K562 (cell line): ENCODE results near the gene INSIG1. TPM values are rescaled to one million over a fixed set of nuclear protein-coding genes. Genes with fewer than 3 reads are reported as not detected.
A peak's percentile ranks its signal among the peaks of the same experiment; 100 is the strongest.

Source experiments
- AFF4 ChIP-seq: sonication (generic); formaldehyde crosslinking; IDR thresholded peaks from 2 replicates; pipeline ENCODE4 v1.8.0; 2023; ENCODE audit warnings: mild to moderate bottlenecking, missing genetic modification reagents
- CREB5 ChIP-seq: fragments of 250-450 bp; sonication (Bioruptor Pico); IDR thresholded peaks from 2 replicates; pipeline ENCODE4 v1.5.0; 2020; ENCODE audit warnings: mild to moderate bottlenecking
- FOXK2 ChIP-seq, 2 experiments: fragments of 450-650 bp; IDR thresholded peaks in 1 of 2; conservative IDR thresholded peaks in 1 of 2; 2 replicates each; pipeline ENCODE4 v1.6.1; 2016; ENCODE audit warnings: low read depth in 2 of 2, mild to moderate bottlenecking in 1 of 2
- FOXP4 ChIP-seq: sonication (generic); formaldehyde crosslinking; IDR thresholded peaks from 2 replicates; pipeline ENCODE4 v1.8.0; 2022; ENCODE audit warnings: mild to moderate bottlenecking, missing genetic modification reagents, borderline replicate concordance
- HMBOX1 ChIP-seq: sonication (generic); IDR thresholded peaks from 2 replicates; pipeline ENCODE4 v1.6.1; 2016
- MXD1 ChIP-seq: fragments of 250-450 bp; sonication (Bioruptor Pico); IDR thresholded peaks from 2 replicates; pipeline ENCODE4 v1.8.0; 2021; ENCODE audit warnings: borderline replicate concordance, mild to moderate bottlenecking, moderate library complexity; ENCODE audit not compliant: poor library complexity, severe bottlenecking
- NCOA4 ChIP-seq: fragments of 450-650 bp; IDR thresholded peaks from 2 replicates; pipeline ENCODE4 v1.6.1; 2018; ENCODE audit warnings: mild to moderate bottlenecking; ENCODE audit not compliant: partially characterized antibody
- TCF7 ChIP-seq: sonication (generic); IDR thresholded peaks from 2 replicates; pipeline ENCODE4 v1.6.1; 2016; ENCODE audit warnings: antibody characterized with exemption, borderline replicate concordance
- TCF7L2 ChIP-seq: fragments of 150-350 bp; IDR thresholded peaks from 2 replicates; pipeline ENCODE4 v1.6.1; 2016; ENCODE audit warnings: low read depth, mild to moderate bottlenecking, low read length, moderate library complexity
- TFAM ChIP-seq: fragments of 250-450 bp; sonication (Bioruptor Pico); conservative IDR thresholded peaks from 2 replicates; pipeline ENCODE4 v1.5.0; 2021; ENCODE audit warnings: mild to moderate bottlenecking, moderate library complexity
- TSC22D4 ChIP-seq: fragments of 450-650 bp; IDR thresholded peaks from 2 replicates; pipeline ENCODE4 v1.6.1; 2016; ENCODE audit warnings: missing genetic modification characterization, missing biosample characterization, control low read depth
- VEZF1 ChIP-seq: fragments of 200-800 bp; sonication (Bioruptor generic); IDR thresholded peaks from 2 replicates; pipeline ENCODE4 v1.6.1; 2017; ENCODE audit warnings: missing genetic modification characterization, missing compliant biosample characterization
- ZBTB1 ChIP-seq: sonication (generic); formaldehyde crosslinking; IDR thresholded peaks from 2 replicates; pipeline ENCODE4 v1.8.1; 2023; ENCODE audit warnings: missing genetic modification reagents, low read depth, mild to moderate bottlenecking, borderline replicate concordance
- ZBTB7A ChIP-seq: IDR thresholded peaks from 2 replicates; pipeline ENCODE4 v1.6.1; 2011; ENCODE audit warnings: low read depth, mild to moderate bottlenecking, low read length, moderate library complexity, borderline replicate concordance; ENCODE audit not compliant: control insufficient read depth
- ZNF311 ChIP-seq: fragments of 250-450 bp; sonication (Bioruptor Pico); IDR thresholded peaks from 2 replicates; pipeline ENCODE4 v1.4.0; 2020; ENCODE audit warnings: mild to moderate bottlenecking, moderate library complexity
- ZNF77 ChIP-seq: fragments of 250-450 bp; sonication (Bioruptor Pico); IDR thresholded peaks from 2 replicates; pipeline ENCODE4 v1.5.0; 2020
- polyA plus RNA-seq, 8 experiments: library from polyadenylated mRNA; depleted of rRNA in 4 of 8; stranded (reverse) in 5 of 8; unstranded in 3 of 8; fragments of >200 nt; fragmentation: Nextera tagmentation in 2 of 8; fragmentation: Illumina TruSeq in 1 of 8; extraction: Ambion mirVana in 2 of 8; extraction: Trizol in 1 of 8; gene quantifications; 2 replicates each; pipeline versions ENCODE4 v1.2.1 to v1.2.3, GENCODE V29; 2011 to 2014; ENCODE audit warnings: inconsistent platforms in 1 of 8, missing spikeins in 1 of 8
- total RNA-seq, 7 experiments: library from RNA; depleted of rRNA in 6 of 7; stranded (reverse); fragments of >200 nt in 6 of 7; fragmentation: Illumina TruSeq in 2 of 7; extraction: Trizol in 2 of 7; gene quantifications; 2 replicates each; pipeline versions ENCODE4 v1.2.1 to v1.2.3, GENCODE V29; 2011 to 2021; ENCODE audit warnings: low replicate concordance in 1 of 7

The INSIG1 gene
- total and polyA plus RNA-seq, 9 of the 15 experiments (the other 6 are each of a cell fraction or from before 2014, with no cell fraction given), result 57.1 to 787 (median 238) TPM

- no peak for TF ChIP-seq FOXP4 (CRISPR knock-in tag)
- TF ChIP-seq TSC22D4 (tag), result no peak
- TF ChIP-seq NCOA4, result no peak
- TF ChIP-seq ZNF311 (CRISPR knock-in tag), result no peak
- TF ChIP-seq FOXK2 (conservative IDR thresholded peaks at IDR 0.05 in 1 of 2, IDR thresholded peaks at IDR 0.05 in 1 of 2; ENCODE audit: low read depth in 2 of 2), result no peak
- no peak; the same call in 1 of the 2 replicates for TF ChIP-seq AFF4
- TF ChIP-seq ZNF77, result no peak
- no peak for TF ChIP-seq ZBTB1 (CRISPR knock-in tag)
- TF ChIP-seq HMBOX1, result no peak
- TF ChIP-seq MXD1, result no peak
- no peak for TF ChIP-seq TCF7
- no peak for TF ChIP-seq VEZF1 (CRISPR knock-in tag)
- TF ChIP-seq CREB5 (CRISPR knock-in tag), result no peak
- no peak for TF ChIP-seq TCF7L2
- TF ChIP-seq ZBTB7A, result peak; percentile 86
- TF ChIP-seq TFAM (CRISPR knock-in tag), result no peak
Measured at GRCh38 chr7:155296788-155297516, 726 bp upstream of the INSIG1 start (continued).
